ENCODE results near the gene NEUROD1.

Gene NEUROD1

DNA sequence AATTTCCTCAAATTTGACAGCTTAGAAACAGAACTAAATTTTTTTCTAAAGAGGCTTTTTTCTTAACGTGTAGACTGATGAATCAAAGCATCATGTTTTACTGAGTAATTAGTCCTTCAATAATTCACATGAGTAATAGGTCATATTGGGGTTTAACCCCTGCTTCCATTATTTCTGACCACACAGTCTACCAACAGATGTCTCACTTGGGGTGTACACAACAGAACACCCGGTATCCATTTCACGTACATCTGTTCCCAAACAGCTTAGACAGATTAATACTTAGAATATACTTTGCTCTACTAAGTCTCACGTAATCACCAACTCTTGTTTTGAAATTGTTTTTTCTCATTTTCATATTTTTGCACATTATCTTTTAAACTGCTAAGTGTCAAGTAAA, 38.2 kb downstream of the NEUROD1 start:
- TF ChIP-seq, protein P1, sequence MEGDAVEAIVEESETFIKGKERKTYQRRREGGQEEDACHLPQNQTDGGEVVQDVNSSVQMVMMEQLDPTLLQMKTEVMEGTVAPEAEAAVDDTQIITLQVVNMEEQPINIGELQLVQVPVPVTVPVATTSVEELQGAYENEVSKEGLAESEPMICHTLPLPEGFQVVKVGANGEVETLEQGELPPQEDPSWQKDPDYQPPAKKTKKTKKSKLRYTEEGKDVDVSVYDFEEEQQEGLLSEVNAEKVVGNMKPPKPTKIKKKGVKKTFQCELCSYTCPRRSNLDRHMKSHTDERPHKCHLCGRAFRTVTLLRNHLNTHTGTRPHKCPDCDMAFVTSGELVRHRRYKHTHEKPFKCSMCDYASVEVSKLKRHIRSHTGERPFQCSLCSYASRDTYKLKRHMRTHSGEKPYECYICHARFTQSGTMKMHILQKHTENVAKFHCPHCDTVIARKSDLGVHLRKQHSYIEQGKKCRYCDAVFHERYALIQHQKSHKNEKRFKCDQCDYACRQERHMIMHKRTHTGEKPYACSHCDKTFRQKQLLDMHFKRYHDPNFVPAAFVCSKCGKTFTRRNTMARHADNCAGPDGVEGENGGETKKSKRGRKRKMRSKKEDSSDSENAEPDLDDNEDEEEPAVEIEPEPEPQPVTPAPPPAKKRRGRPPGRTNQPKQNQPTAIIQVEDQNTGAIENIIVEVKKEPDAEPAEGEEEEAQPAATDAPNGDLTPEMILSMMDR (IDR thresholded peaks at IDR 0.05; ENCODE audit: low read depth, low read length, missing control alignments) = no peak
- DNase-seq (ENCODE audit: low read depth) = no peak

DNA sequence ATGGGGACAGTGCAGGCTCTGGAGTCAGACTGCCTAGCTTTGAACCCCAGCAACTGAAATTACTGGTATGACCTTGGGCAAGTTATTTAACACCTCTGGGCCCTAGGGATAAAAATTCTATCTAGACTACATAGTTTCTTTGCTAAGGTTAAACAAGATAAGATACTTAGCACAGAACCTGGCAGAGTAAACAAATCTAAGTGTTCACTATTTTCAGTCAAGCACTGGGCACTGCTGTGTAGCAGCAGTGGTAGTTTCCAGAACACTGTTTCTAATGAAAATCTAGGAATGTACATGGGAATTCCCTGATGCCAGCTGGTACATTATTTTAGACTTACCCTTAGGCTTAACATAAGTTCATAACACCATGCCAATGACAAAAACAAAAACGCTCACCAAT, 40.6 kb downstream of the NEUROD1 start:
- H3K4me3 ChIP-seq (ENCODE audit: low read depth, low read length) = no peak overlapping the region
- TF ChIP-seq, protein P1 (IDR thresholded peaks at IDR 0.05; ENCODE audit: low read depth, low read length, missing control alignments) = no peak
- no peak for DNase-seq (ENCODE audit: low read depth)

More for the DNA sequence above, 38.2 kb downstream of the NEUROD1 start:
- no peak overlapping the region for H3K4me3 ChIP-seq (ENCODE audit: low read depth, low read length)

DNA sequence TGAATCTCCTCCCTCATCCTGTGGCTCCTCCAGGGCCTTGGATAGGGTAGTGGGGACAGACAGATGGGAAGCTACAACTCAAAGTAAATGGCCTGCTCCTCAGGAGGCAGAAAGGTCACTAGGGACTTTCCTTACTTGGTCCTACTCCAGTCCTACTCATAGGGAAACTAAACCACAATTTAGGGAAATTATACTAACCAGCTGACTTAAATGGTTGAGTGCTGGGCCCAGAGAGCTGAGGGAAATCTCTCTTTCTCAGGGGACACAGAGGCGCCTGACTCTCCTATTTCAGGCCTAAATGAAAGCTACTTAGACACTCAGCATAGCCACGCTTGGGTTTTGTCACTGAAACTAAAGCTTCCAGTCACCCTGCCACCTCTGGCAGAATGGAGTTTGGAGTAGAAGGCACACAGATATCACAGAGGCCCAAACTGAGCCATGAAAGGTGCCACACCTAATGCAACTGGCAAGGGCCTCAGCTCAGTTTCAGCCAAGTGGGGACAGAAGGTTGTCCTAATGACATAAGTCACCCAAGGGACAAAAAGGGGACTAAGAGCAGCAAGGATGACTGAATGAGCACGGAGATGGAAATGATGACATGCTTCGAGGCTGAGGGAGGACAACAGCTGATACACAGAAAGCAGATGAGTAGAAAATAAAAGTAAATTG, 47.5 kb downstream of the NEUROD1 start:
- TF ChIP-seq, protein P1 (IDR thresholded peaks at IDR 0.05; ENCODE audit: low read depth, low read length, missing control alignments) = no peak
- no peak overlapping the region for H3K4me3 ChIP-seq (ENCODE audit: low read depth, low read length)
- DNase-seq (ENCODE audit: low read depth) = no peak

DNA sequence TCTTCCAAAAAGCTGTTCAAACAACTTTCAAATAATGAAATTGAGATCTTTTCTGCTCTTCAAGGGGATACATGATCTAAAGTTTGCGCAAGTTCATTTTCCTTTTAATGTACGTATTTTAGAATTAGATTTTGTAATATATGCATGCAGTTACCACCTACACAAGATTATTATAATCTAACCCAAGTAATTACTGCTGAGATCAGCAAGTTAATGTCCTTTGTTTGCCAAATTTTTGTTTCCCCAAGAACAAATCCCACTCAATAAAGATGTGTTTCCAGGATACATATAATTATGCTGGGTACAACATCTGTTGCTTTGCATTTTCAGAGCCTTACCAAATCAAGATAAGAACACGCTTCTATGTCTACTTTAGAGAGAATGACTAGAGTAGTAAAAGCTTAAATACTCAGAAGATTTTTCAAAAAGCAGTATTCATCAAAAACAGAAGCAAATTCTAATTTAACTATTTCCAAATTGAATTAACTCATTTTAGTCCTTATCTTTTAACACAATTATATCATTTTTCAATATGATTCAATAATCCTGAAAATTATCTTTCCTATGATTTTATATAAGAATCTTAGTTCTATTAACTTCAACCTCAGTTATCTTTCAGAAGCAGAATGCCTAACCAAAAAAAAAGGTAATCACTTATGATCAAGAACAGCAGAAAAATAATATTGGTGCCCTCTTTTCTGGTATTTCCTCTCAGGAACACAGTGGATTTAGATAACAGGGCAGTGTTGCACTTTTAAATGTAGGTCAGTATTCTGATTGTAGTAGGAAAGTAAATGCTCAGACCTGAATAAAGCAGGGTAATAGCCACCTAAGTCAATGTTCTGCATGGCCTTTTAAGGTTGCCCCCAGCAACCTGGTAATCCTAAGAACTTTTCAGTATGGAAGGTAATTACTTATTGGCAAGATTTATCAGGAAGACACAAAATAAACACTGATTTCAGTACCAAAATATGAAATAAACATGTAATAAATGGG, 51.4 kb downstream of the NEUROD1 start:
- TF ChIP-seq, protein P1 (IDR thresholded peaks at IDR 0.05; ENCODE audit: low read depth, low read length, missing control alignments) = no peak
- DNase-seq (ENCODE audit: low read depth) = no peak
- no peak overlapping the region for H3K4me3 ChIP-seq (ENCODE audit: low read depth, low read length)

DNA sequence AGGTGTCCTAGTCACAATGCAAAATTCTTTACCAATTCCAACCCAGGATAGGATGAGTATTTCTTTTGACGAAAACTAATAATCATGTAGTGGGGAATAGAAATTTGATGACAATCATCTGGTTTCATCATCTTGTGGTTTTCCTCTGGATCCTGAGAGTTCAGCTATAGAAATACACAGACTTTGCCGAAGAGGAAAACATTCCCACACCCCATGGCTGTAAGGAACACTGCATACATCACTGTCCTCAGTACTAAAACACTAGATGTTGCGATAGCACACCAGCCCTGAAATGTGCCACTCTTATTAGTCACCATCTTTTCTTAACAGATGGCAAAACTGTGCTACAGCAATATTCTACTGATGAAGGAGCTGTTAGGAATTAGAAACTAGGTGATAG, 52.8 kb downstream of the NEUROD1 start:
- TF ChIP-seq, protein P1 (IDR thresholded peaks at IDR 0.05; ENCODE audit: low read depth, low read length, missing control alignments) = no peak
- no peak for DNase-seq (ENCODE audit: low read depth)
- H3K4me3 ChIP-seq (ENCODE audit: low read depth, low read length) = no peak overlapping the region

DNA sequence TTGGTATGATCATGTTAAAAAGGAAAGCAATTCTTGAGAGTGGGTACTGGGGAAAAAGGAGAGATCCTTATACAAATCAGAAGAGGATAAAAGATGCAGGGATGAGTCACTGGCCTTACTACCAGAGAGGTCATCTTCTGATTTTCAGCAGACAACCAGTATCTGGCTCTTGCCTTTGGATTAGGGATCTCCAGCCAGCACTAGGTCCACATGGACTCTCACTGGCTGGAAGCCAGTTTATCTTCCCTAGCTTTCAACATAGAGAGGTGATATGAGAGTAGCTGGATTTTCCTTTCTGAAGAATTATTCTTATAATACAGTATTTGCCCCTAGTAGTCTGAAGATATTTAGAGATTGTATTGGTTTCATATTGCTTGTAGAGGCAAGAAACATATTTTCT, 53.6 kb downstream of the NEUROD1 start:
- DNase-seq (ENCODE audit: low read depth) = no peak
- TF ChIP-seq, protein P1 (IDR thresholded peaks at IDR 0.05; ENCODE audit: low read depth, low read length, missing control alignments) = no peak
- H3K4me3 ChIP-seq (ENCODE audit: low read depth, low read length) = no peak overlapping the region

Data from GM12864 (cell line).